GM12891 (cell line): ENCODE measurements around the gene ARL14EPL.

Experiments used
- POLR2A ChIP-seq: IDR thresholded peaks from 2 replicates; pipeline ENCODE4 v1.6.1; 2011; ENCODE audit warnings: low read depth, low read length, control low read depth
- POLR2AphosphoS5 ChIP-seq: IDR thresholded peaks from 2 replicates; pipeline ENCODE4 v1.6.1; 2011; ENCODE audit warnings: low read depth, low read length, control low read depth
- SPI1 ChIP-seq: IDR thresholded peaks from 2 replicates; pipeline ENCODE4 v1.6.1; 2011; ENCODE audit warnings: low read depth, low read length, control low read depth
- TAF1 ChIP-seq: IDR thresholded peaks from 2 replicates; pipeline ENCODE4 v1.6.1; 2011; ENCODE audit warnings: low read depth, low read length, control low read depth

DNA sequence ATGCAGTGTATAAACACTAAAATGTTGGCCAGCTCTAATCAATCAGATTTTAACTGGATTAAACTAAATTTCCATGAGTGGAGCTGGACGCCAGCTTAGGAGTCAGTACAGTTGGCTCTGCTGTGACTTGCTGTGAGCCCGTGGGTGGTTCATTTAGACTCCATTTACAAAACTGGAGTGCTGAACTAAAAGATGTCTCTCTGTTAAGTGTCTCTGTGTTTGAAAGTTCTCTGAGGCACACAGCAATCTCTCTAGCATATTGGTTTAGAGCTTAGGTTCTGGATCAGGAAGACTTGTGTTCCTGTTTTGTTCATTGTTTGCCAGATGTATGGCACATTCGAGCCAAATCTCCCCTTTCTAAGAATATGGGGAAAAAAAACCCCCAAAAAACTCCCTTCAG is 28.0 kb upstream of the ARL14EPL start:
- TF ChIP-seq POLR2A (no peak), POLR2AphosphoS5 (no peak), TAF1 (no peak), SPI1 (no peak)
